GM21447 (cell line): ENCODE results near the gene SNTA1.
"Not testable (repeated sequence)": the region's sequence is repeated elsewhere in the genome, so short reads cannot be mapped to it uniquely, and the experiment has no call there.

Source experiments
- ATAC-seq: cut with Tn5 transposase; IDR thresholded peaks from one replicate; pipeline ENCODE4 v1.9.1; 2021; ENCODE audit not compliant: unreplicated experiment

Gene SNTA1

GRCh38 chr20:33433465-33434234 is 9.9 kb downstream of the SNTA1 start:
- ATAC-seq: no peak

- ATAC-seq: no peak
These were observed 11.7 kb downstream of the SNTA1 start for GRCh38 chr20:33431797-33432381.

GRCh38 chr20:33423875-33424274 is 19.7 kb downstream of the SNTA1 start:
- not testable (repeated sequence) for ATAC-seq

- no peak for ATAC-seq
These were observed 20.3 kb downstream of the SNTA1 start for GRCh38 chr20:33423141-33423834.

GRCh38 chr20:33419140-33419974 is 24.2 kb downstream of the SNTA1 start:
- ATAC-seq: no peak

- no peak for ATAC-seq
These were observed 25.5 kb downstream of the SNTA1 start for GRCh38 chr20:33418033-33418432.

GRCh38 chr20:33415948-33416347 is 27.6 kb downstream of the SNTA1 start:
- no peak for ATAC-seq

GRCh38 chr20:33412484-33412838 is 31.1 kb downstream of the SNTA1 start:
- no peak for ATAC-seq

- no peak for ATAC-seq
These were observed 31.7 kb downstream of the SNTA1 start for GRCh38 chr20:33411711-33412483.

- ATAC-seq: no peak
These were observed 32.3 kb downstream of the SNTA1 start for GRCh38 chr20:33411242-33411641.

- ATAC-seq: no peak
These were observed 33.4 kb downstream of the SNTA1 start for GRCh38 chr20:33410081-33410742.

- ATAC-seq: peak; percentile 52
These were observed 34.6 kb downstream of the SNTA1 start for GRCh38 chr20:33408716-33409654.

- no peak for ATAC-seq
These were observed 35.2 kb downstream of the SNTA1 start for GRCh38 chr20:33408313-33408712.

GRCh38 chr20:33407796-33408195 is 35.8 kb downstream of the SNTA1 start:
- ATAC-seq: no peak

- no peak for ATAC-seq
These were observed 36.3 kb downstream of the SNTA1 start for GRCh38 chr20:33407251-33407650.

GRCh38 chr20:33404281-33404680 is 39.3 kb downstream of the SNTA1 start:
- ATAC-seq: no peak

GRCh38 chr20:33401921-33402369 is 41.6 kb downstream of the SNTA1 start:
- no peak for ATAC-seq

- peak; percentile 88 for ATAC-seq
These were observed 42.2 kb downstream of the SNTA1 start, which contains the start of gene CDK5RAP1 for GRCh38 chr20:33401184-33401920. Gene CDK5RAP1, minus strand, starts transcription at chr20:33401519. Its CDS starts 4,455 bp downstream, at chr20:33397064.
